Endothelial cell of umbilical vein (primary cell): ENCODE data around the gene HBS1L. TPM values are rescaled to one million over a fixed set of nuclear protein-coding genes. Genes with fewer than 3 reads are reported as not detected.

ENCODE experiments used
- BruUV-seq: library from RNA; stranded (reverse); fragments of 400-500 nt; replicated peaks from 2 replicates; lab custom pipeline; 2021; lab: Mats Ljungman, UMichigan
- CTCF ChIA-PET: fragments of 300-600, 350-600 bp; sonication (Branson Sonifier 250); formaldehyde crosslinking; loops from one replicate; lab custom pipeline; 2021; ENCODE audit warnings: antibody characterized with exemption, inconsistent platforms; lab: Charles Lee
- POLR2A ChIA-PET: fragments of 300-600, 350-600 bp; sonication (Branson Sonifier 250); formaldehyde crosslinking; loops from one replicate; lab custom pipeline; 2021; ENCODE audit warnings: antibody characterized with exemption, inconsistent platforms; lab: Charles Lee
- DNase-seq: peaks from one replicate; pipeline ENCODE4 v3.0.0-alpha.2; 2011; ENCODE audit warnings: low read depth, low spot score
- FAIRE-seq: peaks from 2 replicates; lab custom pipeline; 2011; peaks lifted over from hg19 to GRCh38; lab: Jason Lieb, UNC
- H2AFZ ChIP-seq: 2 replicates; pipeline ENCODE4 v1.6.0; 2012; ENCODE audit warnings: low read depth, low read length, control low read depth, inconsistent platforms
- H3K27ac ChIP-seq: 2 replicates; pipeline ENCODE4 v1.5.1; 2011; ENCODE audit warnings: low read depth, mild to moderate bottlenecking, control low read depth, low read length, moderate library complexity; ENCODE audit not compliant: insufficient read depth
- H3K27me3 ChIP-seq, 2 experiments: 2 replicates each; pipeline versions ENCODE4 v1.6.0 to v1.6.1; 2011; ENCODE audit warnings: low read length in 2 of 2, mixed read lengths in 1 of 2; ENCODE audit not compliant: control insufficient read depth in 2 of 2, insufficient read depth in 2 of 2
- H3K36me3 ChIP-seq, 2 experiments: 2 replicates in 1 of 2; 3 replicates in 1 of 2; pipeline ENCODE4 v1.5.1; 2011; ENCODE audit warnings: low read length in 2 of 2, mild to moderate bottlenecking in 1 of 2, moderate library complexity in 1 of 2; ENCODE audit not compliant: control insufficient read depth in 2 of 2, insufficient read depth in 2 of 2; ENCODE audit errors: extremely low read depth in 1 of 2
- H3K4me1 ChIP-seq: 3 replicates; pipeline ENCODE4 v1.5.1; 2011; ENCODE audit warnings: mild to moderate bottlenecking, low read length; ENCODE audit not compliant: control insufficient read depth, insufficient read depth; ENCODE audit errors: extremely low read depth
- H3K4me2 ChIP-seq: 2 replicates; pipeline ENCODE4 v1.6.1; 2011; ENCODE audit warnings: low read length, control low read depth, mixed read lengths; ENCODE audit not compliant: insufficient read depth
- H3K4me3 ChIP-seq, 3 experiments: fragments of 200-600 bp in 1 of 3; sonication (generic), shearing (Covaris generic) in 1 of 3; replicated peaks in 1 of 3; 2 replicates each; pipeline ENCODE4 v1.5.1; 2011 to 2016; ENCODE audit warnings: control low read depth in 3 of 3, low read length in 3 of 3, mild to moderate bottlenecking in 2 of 3, inconsistent platforms in 1 of 3, low read depth in 1 of 3, moderate library complexity in 1 of 3; ENCODE audit not compliant: insufficient read depth in 1 of 3
- H3K79me2 ChIP-seq: 2 replicates; pipeline ENCODE4 v1.6.0; 2012; ENCODE audit warnings: low read length, inconsistent platforms; ENCODE audit not compliant: control insufficient read depth, insufficient read depth
- H3K9ac ChIP-seq: replicated peaks from 2 replicates; pipeline ENCODE3; 2011; ENCODE audit warnings: low read length, control low read depth; ENCODE audit not compliant: insufficient read depth; ENCODE audit errors: extremely low read depth
- H3K9me1 ChIP-seq: replicated peaks from 3 replicates; pipeline ENCODE4 v1.6.0; 2011; ENCODE audit warnings: mild to moderate bottlenecking, low read length; ENCODE audit not compliant: control insufficient read depth, insufficient read depth; ENCODE audit errors: extremely low read depth
- H3K9me3 ChIP-seq: replicated peaks from 2 replicates; pipeline ENCODE4 v1.5.1; 2012; ENCODE audit warnings: low read length, inconsistent platforms; ENCODE audit not compliant: control insufficient read depth, insufficient read depth
- H4K20me1 ChIP-seq: replicated peaks from 2 replicates; pipeline ENCODE3; 2011; ENCODE audit warnings: mild to moderate bottlenecking, low read length; ENCODE audit not compliant: control insufficient read depth, insufficient read depth; ENCODE audit errors: extremely low read depth
- CTCF ChIP-seq, 2 donors: IDR thresholded peaks; 1 replicate in 1 of 2; 2 replicates in 1 of 2; pipeline ENCODE4 v1.5.1; 2011; ENCODE audit warnings: low read length in 2 of 2, mild to moderate bottlenecking in 2 of 2, moderate library complexity in 2 of 2, control low read depth in 1 of 2, inconsistent platforms in 1 of 2, low read depth in 1 of 2; ENCODE audit not compliant: insufficient read depth in 1 of 2; ENCODE audit errors: extremely low read depth in 1 of 2
- EZH2 ChIP-seq: IDR thresholded peaks from 2 replicates; pipeline ENCODE4 v1.6.1; 2012; ENCODE audit warnings: borderline replicate concordance, low read depth, mild to moderate bottlenecking, moderate library complexity, low read length, inconsistent platforms; ENCODE audit not compliant: severe bottlenecking
- FOS ChIP-seq: IDR thresholded peaks from 2 replicates; pipeline ENCODE4 v1.6.1; 2011; ENCODE audit warnings: mild to moderate bottlenecking, low read length, moderate library complexity, borderline replicate concordance; ENCODE audit not compliant: insufficient read depth
- GATA2 ChIP-seq: IDR thresholded peaks from 2 replicates; pipeline ENCODE4 v1.7.0; 2011; ENCODE audit warnings: low read depth, mild to moderate bottlenecking, moderate library complexity, mixed read lengths, low read length; ENCODE audit not compliant: insufficient read length, insufficient read depth
- JUN ChIP-seq: IDR thresholded peaks from 2 replicates; pipeline ENCODE4 v1.6.1; 2011; ENCODE audit warnings: borderline replicate concordance, low read depth; ENCODE audit not compliant: insufficient read length, insufficient read depth
- MAX ChIP-seq: IDR thresholded peaks from 2 replicates; pipeline ENCODE4 v1.6.1; 2011; ENCODE audit not compliant: insufficient read depth, insufficient read length
- MYC ChIP-seq: IDR thresholded peaks from one replicate; pipeline ENCODE4 v1.6.1; 2011; ENCODE audit warnings: mild to moderate bottlenecking, low read depth, low read length
- POLR2A ChIP-seq: IDR thresholded peaks from 2 replicates; pipeline ENCODE4 v1.6.1; 2012; ENCODE audit warnings: low read depth, mild to moderate bottlenecking, control low read depth, low read length
- POLR2AphosphoS5 ChIP-seq: IDR thresholded peaks from 2 replicates; pipeline ENCODE4 v1.6.1; 2012; ENCODE audit warnings: low read depth, mild to moderate bottlenecking, control low read depth, low read length, moderate library complexity; ENCODE audit not compliant: insufficient read depth
- dilution Hi-C: fragments of 300-500 bp; cut with MboI; formaldehyde crosslinking; loops from one replicate; pipeline ENCODE4 v1.15.0; 2019; ENCODE audit warnings: low sequenced_read_pairs; ENCODE audit not compliant: extremely low pct_ligation_motif_present
- intact Hi-C: fragments of 100-400 bp; cut with micrococcal nuclease; formaldehyde crosslinking; loops from one replicate; pipeline ENCODE4 v1.10.0; 2022
- polyA plus RNA-seq, 4 experiments: library from polyadenylated mRNA; depleted of rRNA in 3 of 4; stranded (reverse) in 3 of 4; unstranded in 1 of 4; fragments of >200 nt; gene quantifications; 2 replicates each; pipeline versions ENCODE4 v1.2.1 to v1.2.3, GENCODE V29; 2011 to 2012; ENCODE audit warnings: missing spikeins in 1 of 4
- total RNA-seq: library from RNA; stranded (reverse); gene quantifications from 2 replicates; pipeline ENCODE4 v1.2.3, GENCODE V29; 2021

Gene HBS1L
- total and polyA plus RNA-seq, 2 donors (not counting 3 experiments of a cell fraction or from before 2014, with no cell fraction given), result 23.7 to 74.6 TPM

GRCh38 chr6:134943522-134944111 lies 111.0 kb downstream of the HBS1L start:
- POLR2A ChIA-PET, result no interaction called here
- FAIRE-seq, result no peak

GRCh38 chr6:134938896-134939295 lies 115.7 kb downstream of the HBS1L start:
- Histone ChIP-seq H3K9ac (no peak overlapping the region), H3K36me3 (no peaks in the 10 kb centered on the region), H3K4me3 (no peak overlapping the region), H3K27me3 (no peaks in the 10 kb centered on the region), H2AFZ (no peak overlapping the region), H3K4me1 (no peaks in the 10 kb centered on the region), H3K9me3 (no peaks in the 10 kb centered on the region), H3K79me2 (no peaks in the 10 kb centered on the region), H3K4me2 (no peak overlapping the region), H4K20me1 (no peaks in the 10 kb centered on the region), H3K9me1 (no peaks in the 10 kb centered on the region), H3K27ac (no peak overlapping the region)
- DNase-seq, result no peak
- CTCF ChIA-PET, result interaction anchor here (0.9 to 5.2 kb wide), 12 partner anchors 10 to 1015 kb away, joined by 3 to 258 read pairs (median 28); partner anchors contain the start of gene ALDH8A1
- TF ChIP-seq JUN (no peak), MAX (no peak), GATA2 (no peak), FOS (no peak), POLR2AphosphoS5 (no peak), POLR2A (no peak), MYC (no peak), CTCF (IDR thresholded peaks at IDR 0.05; ENCODE audit: extremely low read depth in 1 of 2, insufficient read depth in 1 of 2, low read depth in 1 of 2, low read length in 2 of 2) (no peak), EZH2 (no peak)
- POLR2A ChIA-PET, result no interaction called here
- FAIRE-seq, result no peak
- dilution Hi-C loops (no loop called here), intact Hi-C loops (no loop called here)
- no TSS peak for BruUV-seq

More at GRCh38 chr6:134943522-134944111, 111.0 kb downstream of the HBS1L start:
- H3K4me1 ChIP-seq, result no peaks in the 10 kb centered on the region
- no TSS peak for BruUV-seq
- H3K9me1 ChIP-seq, result no peaks in the 10 kb centered on the region
- no peak overlapping the region for H3K4me2 ChIP-seq
- TF ChIP-seq MAX, result no peak
- no peak for TF ChIP-seq POLR2A
- TF ChIP-seq POLR2AphosphoS5, result no peak
- TF ChIP-seq MYC, result no peak
- TF ChIP-seq JUN, result no peak
- no peaks in the 10 kb centered on the region for H3K79me2 ChIP-seq
- no peak overlapping the region for H2AFZ ChIP-seq
- H3K9ac ChIP-seq, result no peak overlapping the region
- H3K9me3 ChIP-seq, result no peaks in the 10 kb centered on the region
- CTCF ChIA-PET, result interaction anchor here (1.1 to 2.0 kb wide), 4 partner anchors 59 to 820 kb away, joined by 3 to 7 read pairs (median 4); no protein-coding TSS in a partner anchor
- DNase-seq, result no peak
- no peak overlapping the region for H3K4me3 ChIP-seq
- intact Hi-C loops (no loop called here), dilution Hi-C loops (no loop called here)
- no peak overlapping the region for H3K27ac ChIP-seq
- H3K36me3 ChIP-seq, result no peaks in the 10 kb centered on the region
- H3K27me3 ChIP-seq, result no peaks in the 10 kb centered on the region
- no peaks in the 10 kb centered on the region for H4K20me1 ChIP-seq
